GM18951 (cell line): ENCODE measurements around the gene SSX5.
"Not testable (repeated sequence)": the region's sequence is repeated elsewhere in the genome, so short reads cannot be mapped to it uniquely, and the experiment has no call there.

Source experiments
- POLR2A ChIP-seq: IDR thresholded peaks from 4 replicates; pipeline ENCODE4 v1.6.1; 2011; ENCODE audit warnings: mild to moderate bottlenecking; ENCODE audit not compliant: insufficient read length, insufficient read depth; ENCODE audit errors: extremely low read depth
- in situ Hi-C: fragments of 300-500 bp; cut with MboI; formaldehyde crosslinking; loops from one replicate; pipeline ENCODE4 v1.12.0; 2022; ENCODE audit warnings: low sequenced_read_pairs, mixed read lengths, inconsistent platforms; ENCODE audit not compliant: unreplicated experiment

SSX5 gene, protein sequence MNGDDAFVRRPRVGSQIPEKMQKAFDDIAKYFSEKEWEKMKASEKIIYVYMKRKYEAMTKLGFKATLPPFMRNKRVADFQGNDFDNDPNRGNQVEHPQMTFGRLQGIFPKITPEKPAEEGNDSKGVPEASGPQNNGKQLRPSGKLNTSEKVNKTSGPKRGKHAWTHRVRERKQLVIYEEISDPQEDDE

DNA sequence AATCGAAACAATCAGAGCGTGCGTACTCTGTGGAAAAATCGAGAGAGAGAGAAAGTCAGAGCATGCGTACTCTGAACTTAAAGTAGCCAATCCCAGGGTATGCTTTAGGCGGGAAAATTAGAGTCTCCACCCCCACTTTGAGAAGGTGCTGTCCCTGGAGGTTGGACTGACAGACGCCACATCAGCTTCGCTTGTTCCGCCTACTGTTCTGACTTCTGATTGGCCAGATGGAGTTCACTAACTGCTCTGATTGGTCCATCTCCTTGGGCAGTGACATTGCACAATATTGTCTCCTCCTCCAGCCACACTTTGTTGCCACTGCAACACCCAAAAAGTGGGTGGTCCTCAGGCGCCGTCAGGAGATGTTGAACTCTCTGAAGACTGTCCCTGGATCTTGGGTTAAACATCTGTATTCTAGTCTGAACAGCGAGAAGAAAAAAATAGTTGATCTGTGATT is at the start of gene SSX5:
Gene SSX5 (minus strand): TSS at position 51 of the 457 bp plus-strand sequence. CDS start 1,437 bp downstream, outside the sequence.
- TF ChIP-seq POLR2A: no peak
- in situ Hi-C loops: no loop called here

DNA sequence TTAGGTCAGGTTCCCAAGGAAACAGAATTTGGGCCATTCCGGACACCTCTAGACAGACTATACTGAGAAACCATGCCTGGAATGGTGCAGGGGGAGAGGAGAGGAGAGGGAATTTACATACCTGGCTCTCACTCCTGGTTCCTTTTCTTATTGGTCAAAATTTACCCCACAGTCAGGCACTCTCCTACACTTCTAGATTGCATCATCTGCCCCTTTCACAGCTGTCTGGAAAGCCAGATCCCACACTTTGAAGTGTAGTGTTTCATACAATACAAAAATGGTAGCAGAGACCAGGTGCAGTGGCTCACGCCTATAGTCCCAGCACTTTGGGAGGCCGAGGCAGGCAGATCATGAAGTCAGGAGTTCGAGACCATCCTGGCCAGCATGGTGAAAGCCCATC is 27.6 kb upstream of the SSX5 start:
- in situ Hi-C loops: not testable (repeated sequence)

DNA sequence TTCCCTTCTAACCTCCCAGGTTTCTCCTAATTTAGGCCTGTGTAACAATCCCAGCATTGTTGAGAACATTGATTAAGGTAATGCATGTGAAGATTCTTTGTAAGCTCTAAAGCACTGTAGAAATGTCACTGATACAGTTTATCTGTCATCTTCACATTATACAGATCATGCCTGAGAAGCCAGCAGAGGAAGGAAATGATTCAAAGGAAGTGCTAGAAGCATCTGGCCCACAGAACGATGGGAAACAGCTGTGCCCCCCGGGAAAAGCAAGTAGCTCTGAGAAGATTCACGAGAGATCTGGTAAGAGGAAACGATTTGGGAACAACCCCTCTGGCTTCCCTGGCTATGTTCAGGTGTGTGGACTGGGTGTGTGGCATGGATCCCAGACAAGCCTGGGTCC is 17.7 kb upstream of the SSX5 start:
- in situ Hi-C loops: not testable (repeated sequence)

DNA sequence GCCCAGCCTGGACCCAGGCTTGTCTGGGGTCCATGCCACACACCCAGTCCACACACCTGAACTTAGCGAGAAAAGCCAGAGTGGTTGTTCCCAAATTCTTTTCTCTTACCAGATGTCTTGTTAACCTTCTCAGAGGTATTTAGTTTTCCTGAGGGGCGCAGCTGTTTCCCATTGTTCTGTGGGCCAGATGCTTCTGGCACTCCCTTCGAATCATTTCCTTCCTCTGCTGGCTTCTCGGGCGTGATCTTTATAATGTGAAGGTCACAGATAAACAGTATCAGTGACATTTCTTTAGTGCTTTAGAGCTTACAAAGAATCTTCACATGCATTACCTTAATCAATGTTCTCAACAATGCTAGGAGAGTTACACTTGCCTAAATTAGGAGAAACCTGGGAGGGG is 6.6 kb downstream of the SSX5 start:
- in situ Hi-C loops: not testable (repeated sequence)

DNA sequence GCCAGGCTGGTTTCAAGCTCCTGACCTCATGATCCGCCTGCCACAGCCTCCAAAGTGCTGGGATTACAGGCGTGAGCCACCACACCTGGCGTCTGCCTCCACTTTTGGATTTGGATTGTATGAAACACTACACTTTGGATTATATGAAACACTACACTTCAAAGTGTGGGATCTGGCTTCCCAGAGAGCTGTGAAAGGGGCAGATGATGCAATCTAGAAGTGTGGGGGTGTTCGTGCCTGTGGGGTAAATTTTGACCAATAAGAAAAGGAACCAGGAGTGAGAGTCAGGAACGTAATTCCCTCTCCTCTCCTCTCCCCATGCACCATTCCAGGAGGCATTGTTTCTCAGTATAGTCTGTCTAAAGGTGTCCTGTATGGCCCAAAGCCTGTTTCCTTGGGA is 14.7 kb downstream of the SSX5 start:
- in situ Hi-C loops: not testable (repeated sequence)

DNA sequence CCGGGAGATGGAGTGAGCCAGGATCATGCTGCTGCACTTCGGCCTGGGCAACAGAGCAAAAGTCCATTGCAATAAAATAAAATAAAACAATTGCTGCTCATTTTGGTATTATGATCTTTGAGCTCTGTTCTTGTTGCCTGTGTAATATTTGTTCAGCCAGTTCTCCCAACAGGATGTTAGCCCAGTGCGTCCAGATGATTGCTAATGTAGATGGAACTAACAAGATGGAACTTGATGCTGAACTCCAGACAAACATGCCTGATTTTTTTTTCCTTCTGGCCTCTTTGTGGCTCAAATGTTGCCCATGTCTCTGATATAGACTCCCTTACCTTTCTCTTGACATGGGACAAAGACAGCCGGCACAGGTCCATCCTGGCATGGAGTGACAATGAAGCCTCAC is 15.8 kb downstream of the SSX5 start:
- in situ Hi-C loops: no loop called here
- TF ChIP-seq POLR2A: no peak

DNA sequence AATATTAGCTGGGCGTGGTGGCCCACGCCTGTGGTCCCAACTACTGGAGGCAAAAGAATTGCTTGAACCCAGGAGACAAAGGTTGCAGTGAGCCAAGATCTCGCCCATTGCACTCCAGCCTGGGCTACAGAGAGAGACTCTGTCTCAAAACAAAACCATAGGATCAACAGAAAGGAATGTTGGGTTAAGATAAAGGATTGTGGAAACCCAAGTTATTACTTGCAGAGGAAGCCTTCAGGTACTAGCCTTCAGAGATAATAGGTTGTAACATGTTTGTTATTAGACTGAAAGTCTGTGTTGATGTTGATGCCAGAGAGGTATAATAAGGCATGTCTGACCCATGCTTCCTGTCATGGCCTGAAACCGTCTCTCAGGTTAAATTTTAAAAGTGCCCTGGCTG is 16.9 kb downstream of the SSX5 start:
- no peak for TF ChIP-seq POLR2A
- in situ Hi-C loops: no loop called here

DNA sequence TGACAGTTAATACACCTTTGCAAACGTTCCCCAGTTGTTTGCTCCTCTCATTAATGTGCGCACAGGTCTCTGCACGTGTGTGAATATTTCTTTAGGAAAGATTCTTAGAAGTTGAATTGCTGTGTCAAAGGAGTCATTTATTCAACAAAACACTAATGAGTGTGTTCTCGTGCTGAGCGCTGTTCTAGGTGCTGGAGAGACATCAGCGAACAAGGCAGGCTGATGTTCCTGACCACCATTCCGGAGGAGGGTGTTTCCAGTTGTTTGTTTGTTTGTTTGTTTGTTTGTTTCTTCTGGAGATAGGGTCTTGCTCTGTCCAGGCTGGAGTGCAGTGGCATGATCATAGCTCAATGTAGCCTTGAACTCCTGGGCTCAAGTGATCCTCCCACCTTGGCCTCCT is 30.3 kb downstream of the SSX5 start:
- in situ Hi-C loops: not testable (repeated sequence)

DNA sequence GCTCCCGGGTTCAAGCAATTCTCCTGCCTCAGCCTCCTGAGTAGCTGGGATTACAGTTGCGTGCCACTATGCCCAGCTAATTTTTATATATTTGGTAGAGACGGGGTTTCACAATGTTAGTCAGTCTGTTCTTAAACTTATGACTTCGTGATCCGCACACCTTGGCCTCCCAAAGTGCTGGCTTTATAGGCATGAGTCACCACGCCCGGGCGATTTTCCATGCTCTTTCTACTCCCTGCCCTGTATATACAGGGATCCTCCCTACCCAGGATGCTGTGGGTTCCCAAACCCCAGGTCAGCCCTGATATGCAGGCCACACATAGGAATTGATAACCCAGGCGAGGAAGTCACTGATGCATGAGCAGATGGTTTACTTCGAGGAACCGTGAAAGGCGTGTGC is 31.4 kb downstream of the SSX5 start:
- TF ChIP-seq POLR2A: no peak
- in situ Hi-C loops: no loop called here

DNA sequence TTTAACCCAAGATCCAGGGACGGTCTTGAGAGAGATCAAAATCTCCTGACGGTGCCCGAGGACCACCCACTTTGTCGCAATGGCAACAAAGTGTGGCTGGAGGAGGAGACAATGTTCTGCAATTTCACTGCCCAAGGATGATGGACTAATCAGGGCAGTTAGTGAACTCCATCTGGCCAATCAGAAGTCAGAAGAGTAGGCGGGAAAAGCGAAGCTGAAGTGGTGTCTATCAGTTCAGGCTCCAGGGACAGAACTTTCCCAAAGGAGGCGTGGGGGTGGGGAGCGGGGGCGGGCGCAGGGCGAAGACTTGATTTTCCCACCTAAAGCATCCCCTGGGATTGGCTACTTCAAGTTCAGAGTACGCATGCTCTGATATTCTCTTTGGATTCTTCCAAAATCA is 40.6 kb downstream of the SSX5 start:
- in situ Hi-C loops: no loop called here
- no peak for TF ChIP-seq POLR2A

DNA sequence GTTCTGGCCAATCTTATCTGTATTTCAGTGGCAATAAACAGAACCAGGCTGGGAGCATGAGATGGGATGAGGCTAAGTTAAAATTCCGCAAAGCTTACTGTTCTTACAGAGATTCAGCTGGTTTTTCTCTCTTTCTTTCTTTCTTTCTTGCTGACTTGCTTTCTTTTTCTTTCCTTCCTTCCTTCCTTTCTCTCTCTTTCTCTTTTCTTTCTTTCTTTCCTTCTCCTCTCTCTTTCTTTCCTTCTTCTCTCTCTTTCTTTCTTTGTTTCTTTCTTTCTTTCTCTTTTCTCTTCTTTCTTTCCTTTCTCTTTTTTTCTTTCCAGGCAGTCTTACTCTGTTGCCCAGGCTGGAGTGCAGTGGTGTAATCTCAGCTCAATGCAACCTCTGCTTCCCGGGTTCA is 41.8 kb downstream of the SSX5 start:
- TF ChIP-seq POLR2A: no peak
- in situ Hi-C loops: no loop called here

DNA sequence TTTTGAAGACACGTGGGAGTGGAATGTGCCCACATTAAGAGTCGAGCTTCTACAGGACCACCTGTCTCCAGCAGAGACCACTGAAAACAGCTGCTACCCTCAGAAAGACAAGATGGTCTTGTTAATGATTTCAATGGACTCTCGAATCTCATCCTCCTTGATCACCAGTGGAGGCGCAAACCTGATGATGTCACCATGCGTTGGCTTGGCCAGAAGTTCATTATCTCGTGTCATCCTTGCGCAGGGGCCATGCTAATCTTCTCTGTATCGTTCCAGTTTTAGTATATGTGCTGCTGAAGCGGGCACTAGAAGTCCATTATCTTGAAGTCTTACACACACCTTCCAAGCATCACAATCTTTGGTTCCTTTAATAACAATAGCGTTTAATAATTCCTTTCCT is 42.8 kb downstream of the SSX5 start:
- TF ChIP-seq POLR2A: no peak
- in situ Hi-C loops: no loop called here

DNA sequence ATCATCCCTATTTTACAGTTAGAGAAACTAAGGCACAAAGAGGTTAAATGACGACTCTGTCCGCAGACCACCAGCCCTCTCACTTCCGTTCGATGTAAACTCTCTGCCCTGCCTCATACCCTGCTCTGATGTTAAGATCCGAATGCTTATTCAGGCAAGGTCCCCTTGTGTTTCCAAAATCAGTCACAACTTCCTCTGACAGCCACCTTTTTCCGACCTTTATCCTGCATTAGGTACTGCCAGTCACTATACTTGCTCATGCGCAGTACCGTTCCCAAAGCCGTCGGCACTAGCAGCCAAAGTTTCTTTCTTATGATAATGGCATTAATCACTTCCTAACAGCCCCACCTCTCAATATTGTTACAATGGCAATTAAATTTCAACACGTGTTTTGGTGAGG is 53.9 kb downstream of the SSX5 start:
- in situ Hi-C loops: not testable (repeated sequence)

DNA sequence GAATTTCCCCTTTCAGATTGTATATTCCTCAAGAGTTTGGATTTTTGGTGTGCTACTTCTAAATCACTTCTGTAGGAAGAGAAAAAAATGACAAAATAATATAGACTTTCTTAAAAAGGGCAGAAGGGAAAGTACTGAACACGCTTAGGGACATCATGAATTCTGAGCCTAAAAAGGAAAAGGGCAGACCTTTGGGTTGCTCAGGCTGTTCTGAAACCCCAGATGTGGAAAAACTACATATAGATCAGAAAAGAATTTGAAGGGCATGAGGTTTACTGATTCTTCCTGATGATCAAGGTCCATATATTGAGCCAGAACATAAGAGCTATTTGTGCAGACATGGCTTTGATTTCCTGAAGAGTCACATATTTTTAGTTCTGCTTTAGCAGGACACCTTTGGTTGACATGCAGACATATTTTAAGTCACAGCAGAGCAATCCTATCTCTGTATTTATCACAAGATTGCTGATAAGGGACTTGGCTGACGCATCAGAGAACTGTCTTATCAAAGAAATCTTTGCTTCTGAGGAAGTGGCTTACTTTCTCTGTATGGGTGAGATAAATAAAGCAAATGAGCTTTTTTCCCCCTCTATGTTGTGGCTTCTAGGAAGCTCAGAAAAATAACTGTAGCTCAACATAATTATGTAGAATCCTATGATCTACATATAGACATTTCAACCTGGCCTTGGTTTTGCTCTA is 54.6 kb downstream of the SSX5 start:
- in situ Hi-C loops: not testable (repeated sequence)

DNA sequence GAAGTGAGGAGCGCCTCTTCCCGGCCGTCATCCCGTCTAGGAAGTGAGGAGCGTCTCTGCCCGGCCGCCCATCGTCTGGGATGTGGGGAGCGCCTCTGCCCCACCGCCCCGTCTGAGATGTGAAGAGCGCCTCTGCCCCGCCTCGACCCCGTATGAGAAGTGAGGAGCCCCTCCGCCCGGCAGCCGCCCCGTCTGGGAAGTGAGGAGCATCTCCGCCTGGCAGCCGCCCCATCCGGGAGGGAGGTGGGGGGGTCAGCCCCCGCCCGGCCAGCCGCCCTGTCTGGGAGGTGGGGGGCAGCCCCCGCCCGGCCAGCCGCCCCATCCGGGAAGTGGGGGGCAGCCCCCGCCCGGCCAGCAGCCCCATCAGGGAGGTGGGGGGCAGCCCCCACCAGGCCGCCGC is 57.5 kb downstream of the SSX5 start:
- in situ Hi-C loops: not testable (repeated sequence)
